Measurements from ENCODE around the gene MRPL14. TPM values are rescaled to one million over a fixed set of nuclear protein-coding genes. Genes with fewer than 3 reads are reported as not detected.

Gene MRPL14
- total and polyA plus RNA-seq, 2 of the 8 experiments (the other 6 are each of a cell fraction or from before 2014, with no cell fraction given) = 82.0 to 97.1 TPM

DNA sequence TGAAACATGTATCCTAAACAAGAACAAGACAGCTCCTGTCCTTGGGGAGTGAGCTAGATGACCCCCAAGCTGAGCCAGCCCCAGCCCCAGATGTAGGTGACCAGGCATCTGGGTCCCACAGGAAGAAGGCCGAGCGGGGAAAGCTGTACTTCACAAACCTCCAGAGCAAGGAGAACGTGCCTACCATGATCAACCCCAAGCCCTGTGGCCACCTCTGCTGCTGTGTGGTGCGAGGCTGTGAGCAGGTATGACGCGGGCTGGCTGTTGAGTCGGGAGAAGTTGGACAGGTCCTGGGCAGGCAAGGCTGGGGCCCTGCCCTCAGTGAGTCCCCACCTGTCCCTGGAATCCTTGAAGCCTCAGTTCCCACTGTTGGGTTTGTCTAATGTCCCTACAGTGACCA lies 20.0 kb upstream of the MRPL14 start:
- H3K4me2 ChIP-seq (ENCODE audit: insufficient read depth in 1 of 2, low read depth in 2 of 2, low read length in 2 of 2) = no peak overlapping the region
- no peaks in the 10 kb centered on the region; the same call in 1 of the 2 replicates for H3K79me1 ChIP-seq (ENCODE audit: low read depth, low read length)
- H2BK15ac ChIP-seq (ENCODE audit: low read length) = no peak overlapping the region
- H4K20me1 ChIP-seq (replicated peaks in 1 of 2; ENCODE audit: control insufficient read depth in 1 of 2, insufficient read depth in 2 of 2, low read length in 2 of 2) = peaks cover 2 to 3% of the 10 kb centered on the region in 2 experiments
- H2AFZ ChIP-seq (ENCODE audit: low read length) = no peak overlapping the region
- H3K56ac ChIP-seq (replicated peaks; ENCODE audit: insufficient read length, low read depth, low read length) = no peak overlapping the region
- no peaks in the 10 kb centered on the region for H3K23me2 ChIP-seq (ENCODE audit: low read depth, low read length)
- H4K91ac ChIP-seq (replicated peaks; ENCODE audit: insufficient read length, low read length) = no peak overlapping the region
- no peak overlapping the region for H3K27ac ChIP-seq (ENCODE audit: low read depth, low read length)
- no peak overlapping the region for H2BK12ac ChIP-seq (ENCODE audit: low read depth, low read length)
- peaks cover 11 to 38% (median 22%) of the 10 kb centered on the region in 4 experiments; a peak in 7 of 8 replicates for H3K36me3 ChIP-seq (ENCODE audit: control insufficient read depth in 2 of 4, insufficient read depth in 4 of 4, low read length in 3 of 4)
- no peak overlapping the region for H2AK5ac ChIP-seq (ENCODE audit: low read depth, low read length)
- no peak overlapping the region for H3K4me3 ChIP-seq (ENCODE audit: extremely low read depth in 1 of 4, insufficient read depth in 2 of 4, low read depth in 3 of 4, low read length in 4 of 4)
- no peaks in the 10 kb centered on the region for H3K27me3 ChIP-seq (replicated peaks in 1 of 4; ENCODE audit: control insufficient read depth in 3 of 4, extremely low read depth in 1 of 4, insufficient read depth in 3 of 4, low read length in 3 of 4)
- WGBS, 2 experiments (ENCODE audit: extremely low coverage in 1 of 2, insufficient coverage in 1 of 2, insufficient read length in 1 of 2, insufficient replicate concordance in 2 of 2, low coverage in 1 of 2, low lambda C conversion rate in 2 of 2, missing lambda C conversion rate in 1 of 2) = 94% methylated on average over 7 of the region's 7 CpGs; no CpG with 5 or more reads in 1 of the 2 experiments
- no peak for DNase-seq (ENCODE audit: low read depth in 1 of 2, low spot score in 2 of 2)
- H2BK20ac ChIP-seq (ENCODE audit: low read length) = no peak overlapping the region
- H3K14ac ChIP-seq (ENCODE audit: insufficient read length) = no peak overlapping the region
- no peak overlapping the region for H3K23ac ChIP-seq (ENCODE audit: insufficient read length)
- peaks cover 0 to 3% (median under 1%) of the 10 kb centered on the region in 4 experiments; a peak in 2 of 7 replicates for H3K4me1 ChIP-seq (replicated peaks in 1 of 4; ENCODE audit: control insufficient read depth in 3 of 4, insufficient read depth in 4 of 4, low read length in 3 of 4)
- ChIA-PET POLR2A (ENCODE audit: partially characterized antibody) (interaction anchor here (0.8 to 1.3 kb wide), 3 partner anchors 11 to 108 kb away, joined by 3 read pairs; no protein-coding TSS in a partner anchor), CTCF (ENCODE audit: partially characterized antibody) (interaction anchor here (0.8 to 1.6 kb wide), 6 partner anchors 9 to 91 kb away, joined by 3 to 6 read pairs (median 5); no protein-coding TSS in a partner anchor)
- no peak for FAIRE-seq
- H3K4ac ChIP-seq (replicated peaks; ENCODE audit: insufficient read length, low read depth, low read length) = no peak overlapping the region
- H4K8ac ChIP-seq (ENCODE audit: extremely low read depth, insufficient read depth, low read length) = no peak overlapping the region
- H4K5ac ChIP-seq (ENCODE audit: insufficient read length, low read depth, low read length) = no peak overlapping the region
- H3K18ac ChIP-seq (ENCODE audit: extremely low read depth, low read length) = no peak overlapping the region
- H3K9ac ChIP-seq (replicated peaks in 1 of 4; ENCODE audit: extremely low read depth in 1 of 4, low read depth in 3 of 4, low read length in 3 of 4) = no peak overlapping the region
- no peaks in the 10 kb centered on the region for H3K79me2 ChIP-seq (ENCODE audit: control insufficient read depth in 1 of 2, insufficient read depth in 2 of 2, low read length in 2 of 2)
- no peaks in the 10 kb centered on the region for H3K9me3 ChIP-seq (ENCODE audit: insufficient read depth in 2 of 2, low read depth in 1 of 2, low read length in 1 of 2)
- H2BK5ac ChIP-seq (ENCODE audit: low read depth, low read length) = no peak overlapping the region
- H2BK120ac ChIP-seq (replicated peaks; ENCODE audit: low read depth, low read length) = no peak overlapping the region
- no peak for TF ChIP-seq GTF2F1 (IDR thresholded peaks at IDR 0.05; ENCODE audit: borderline replicate concordance, low read depth, low read length)
- TF ChIP-seq, protein P1, sequence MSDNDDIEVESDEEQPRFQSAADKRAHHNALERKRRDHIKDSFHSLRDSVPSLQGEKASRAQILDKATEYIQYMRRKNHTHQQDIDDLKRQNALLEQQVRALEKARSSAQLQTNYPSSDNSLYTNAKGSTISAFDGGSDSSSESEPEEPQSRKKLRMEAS (IDR thresholded peaks at IDR 0.05) = no peak
- TF ChIP-seq RBBP5 (IDR thresholded peaks at IDR 0.05; ENCODE audit: borderline replicate concordance, low read depth, low read length) = no peak
- TF ChIP-seq SIX5 (IDR thresholded peaks at IDR 0.05; ENCODE audit: low read depth, low read length) = no peak
- TF ChIP-seq SAP30 (IDR thresholded peaks at IDR 0.05; ENCODE audit: insufficient read depth, insufficient replicate concordance, low read length) = no peak
- TF ChIP-seq, protein P2, sequence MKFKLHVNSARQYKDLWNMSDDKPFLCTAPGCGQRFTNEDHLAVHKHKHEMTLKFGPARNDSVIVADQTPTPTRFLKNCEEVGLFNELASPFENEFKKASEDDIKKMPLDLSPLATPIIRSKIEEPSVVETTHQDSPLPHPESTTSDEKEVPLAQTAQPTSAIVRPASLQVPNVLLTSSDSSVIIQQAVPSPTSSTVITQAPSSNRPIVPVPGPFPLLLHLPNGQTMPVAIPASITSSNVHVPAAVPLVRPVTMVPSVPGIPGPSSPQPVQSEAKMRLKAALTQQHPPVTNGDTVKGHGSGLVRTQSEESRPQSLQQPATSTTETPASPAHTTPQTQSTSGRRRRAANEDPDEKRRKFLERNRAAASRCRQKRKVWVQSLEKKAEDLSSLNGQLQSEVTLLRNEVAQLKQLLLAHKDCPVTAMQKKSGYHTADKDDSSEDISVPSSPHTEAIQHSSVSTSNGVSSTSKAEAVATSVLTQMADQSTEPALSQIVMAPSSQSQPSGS (IDR thresholded peaks at IDR 0.05; ENCODE audit: low read length) = no peak
- TF ChIP-seq, protein P3, sequence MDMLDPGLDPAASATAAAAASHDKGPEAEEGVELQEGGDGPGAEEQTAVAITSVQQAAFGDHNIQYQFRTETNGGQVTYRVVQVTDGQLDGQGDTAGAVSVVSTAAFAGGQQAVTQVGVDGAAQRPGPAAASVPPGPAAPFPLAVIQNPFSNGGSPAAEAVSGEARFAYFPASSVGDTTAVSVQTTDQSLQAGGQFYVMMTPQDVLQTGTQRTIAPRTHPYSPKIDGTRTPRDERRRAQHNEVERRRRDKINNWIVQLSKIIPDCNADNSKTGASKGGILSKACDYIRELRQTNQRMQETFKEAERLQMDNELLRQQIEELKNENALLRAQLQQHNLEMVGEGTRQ (IDR thresholded peaks at IDR 0.05; ENCODE audit: low read length) = no peak
- TF ChIP-seq CBX8 (IDR thresholded peaks at IDR 0.05; ENCODE audit: borderline replicate concordance, low read depth, low read length) = no peak
- no peak for TF ChIP-seq EZH2 (IDR thresholded peaks at IDR 0.05; ENCODE audit: low read depth, low read length, severe bottlenecking)
- TF ChIP-seq POLR2AphosphoS5 (IDR thresholded peaks at IDR 0.05; ENCODE audit: low read depth, low read length) = no peak
